C4-2B (cell line): ENCODE results near the gene CBX3.
"Not testable (repeated sequence)": the region's sequence is repeated elsewhere in the genome, so short reads cannot be mapped to it uniquely, and the experiment has no call there.

ENCODE experiments used
- CTCF ChIP-seq: fragments of 450-650 bp; conservative IDR thresholded peaks from 2 replicates; pipeline ENCODE4 v1.5.1; 2017; ENCODE audit warnings: mild to moderate bottlenecking
- ZFX ChIP-seq: fragments of 450-650 bp; IDR thresholded peaks from 2 replicates; pipeline ENCODE4 v1.6.1; 2017

- TF ChIP-seq CTCF, ZFX: not testable (repeated sequence)
Observed at GRCh38 chr7:26177269-26177668, 24.3 kb upstream of the CBX3 start.
